Kidney epithelial cell (primary cell): Measurements from ENCODE around the gene ZBTB25. TPM values are rescaled to one million over a fixed set of nuclear protein-coding genes. Genes with fewer than 3 reads are reported as not detected.

ENCODE experiments used
- DNase-seq: peaks from one replicate; pipeline ENCODE4 v3.0.0-alpha.2; 2010; ENCODE audit warnings: low read depth
- H3K27me3 ChIP-seq: 2 replicates; pipeline ENCODE4 v1.6.0; 2011; ENCODE audit warnings: low read length; ENCODE audit not compliant: control insufficient read depth, insufficient read depth
- H3K36me3 ChIP-seq: 2 replicates; pipeline ENCODE4 v1.5.1; 2011; ENCODE audit warnings: low read length; ENCODE audit not compliant: control insufficient read depth, insufficient read depth
- H3K4me3 ChIP-seq: 2 replicates; pipeline ENCODE4 v1.5.1; 2011; ENCODE audit warnings: low read depth, mild to moderate bottlenecking, control low read depth, low read length
- CTCF ChIP-seq: IDR thresholded peaks from 2 replicates; pipeline ENCODE4 v1.5.1; 2011; ENCODE audit warnings: mild to moderate bottlenecking, moderate library complexity, low read length, control low read depth, inconsistent platforms; ENCODE audit not compliant: insufficient read depth, poor library complexity, severe bottlenecking
- total RNA-seq: library from RNA; depleted of rRNA; stranded (reverse); fragments of >200 nt; gene quantifications from 2 replicates; pipeline ENCODE4 v1.2.3, GENCODE V29; 2015

The ZBTB25 gene
- total RNA-seq, 1 donor from 2014 or later = 7.4 TPM

GRCh38 chr14:64461221-64461620, 42.4 kb downstream of the ZBTB25 start:
- no peaks in the 10 kb centered on the region for H3K27me3 ChIP-seq
- H3K4me3 ChIP-seq = no peak overlapping the region
- DNase-seq = no peak
- peaks cover 1% of the 10 kb centered on the region for H3K36me3 ChIP-seq
- TF ChIP-seq CTCF = no peak

GRCh38 chr14:64459405-64460136, 44.1 kb downstream of the ZBTB25 start:
- TF ChIP-seq CTCF = no peak
- Histone ChIP-seq H3K4me3 (no peak overlapping the region), H3K27me3 (no peaks in the 10 kb centered on the region), H3K36me3 (peaks cover 2% of the 10 kb centered on the region)
- DNase-seq = no peak

GRCh38 chr14:64454671-64455070, 49.0 kb downstream of the ZBTB25 start:
- no peak for TF ChIP-seq CTCF
- no peak for DNase-seq
- Histone ChIP-seq H3K4me3 (no peak overlapping the region), H3K27me3 (no peaks in the 10 kb centered on the region), H3K36me3 (peaks cover 2% of the 10 kb centered on the region)

- Histone ChIP-seq H3K36me3 (peaks cover 2% of the 10 kb centered on the region), H3K4me3 (no peak overlapping the region), H3K27me3 (no peaks in the 10 kb centered on the region)
- TF ChIP-seq CTCF = no peak
- no peak for DNase-seq
Measured at GRCh38 chr14:64450255-64450654, 53.4 kb downstream of the ZBTB25 start.

GRCh38 chr14:64447876-64448670, 55.6 kb downstream of the ZBTB25 start:
- no peak for TF ChIP-seq CTCF
- Histone ChIP-seq H3K36me3 (peaks cover 2% of the 10 kb centered on the region), H3K4me3 (no peak overlapping the region), H3K27me3 (no peaks in the 10 kb centered on the region)
- DNase-seq = no peak
